ENCODE data around the gene ELP2.
A peak's percentile ranks its signal among the peaks of the same experiment; 100 is the strongest.
"Not testable (repeated sequence)": the region's sequence is repeated elsewhere in the genome, so short reads cannot be mapped to it uniquely, and the experiment has no call there.

Gene ELP2

GRCh38 chr18:36129300-36130038 is at the start of gene ELP2, which contains the start of gene SLC39A6:
Gene ELP2, plus strand, starts transcription at chr18:36129899. Its CDS starts 35 bp downstream, at chr18:36129934.
Gene SLC39A6, minus strand, starts transcription at chr18:36129340. Its CDS starts 2,333 bp downstream, at chr18:36127007.
- DNase-seq, result peak; percentile 94

- DNase-seq, result not testable (repeated sequence)
These were observed 48.6 kb upstream of the ELP2 start for GRCh38 chr18:36081118-36081517.

- DNase-seq, result no peak
These were observed 46.0 kb upstream of the ELP2 start for GRCh38 chr18:36083729-36084128.

- DNase-seq, result no peak
These were observed 44.5 kb upstream of the ELP2 start for GRCh38 chr18:36085195-36085594.

GRCh38 chr18:36086186-36086585 is 43.5 kb upstream of the ELP2 start:
- no peak for DNase-seq

GRCh38 chr18:36088256-36088655 is 41.4 kb upstream of the ELP2 start:
- no peak for DNase-seq

GRCh38 chr18:36089001-36089400 is 40.7 kb upstream of the ELP2 start:
- DNase-seq, result no peak

GRCh38 chr18:36092116-36092515 is 37.6 kb upstream of the ELP2 start:
- not testable (repeated sequence) for DNase-seq

GRCh38 chr18:36094431-36094830 is 35.3 kb upstream of the ELP2 start:
- no peak for DNase-seq

- peak; percentile 31 for DNase-seq
These were observed 33.7 kb upstream of the ELP2 start for GRCh38 chr18:36095936-36096519.

GRCh38 chr18:36096955-36097354 is 32.7 kb upstream of the ELP2 start:
- DNase-seq, result no peak

GRCh38 chr18:36099311-36099710 is 30.4 kb upstream of the ELP2 start:
- no peak for DNase-seq

- no peak for DNase-seq
These were observed 27.8 kb upstream of the ELP2 start for GRCh38 chr18:36101943-36102342.

GRCh38 chr18:36104749-36105148 is 24.9 kb upstream of the ELP2 start:
- no peak for DNase-seq

- no peak for DNase-seq
These were observed 22.2 kb upstream of the ELP2 start for GRCh38 chr18:36107477-36107876.

GRCh38 chr18:36108196-36108595 is 21.5 kb upstream of the ELP2 start:
- DNase-seq, result no peak

- no peak for DNase-seq
These were observed 21.1 kb upstream of the ELP2 start for GRCh38 chr18:36108601-36109000.

GRCh38 chr18:36109737-36110136 is 20.0 kb upstream of the ELP2 start:
- no peak for DNase-seq

- no peak for DNase-seq
These were observed 17.4 kb upstream of the ELP2 start for GRCh38 chr18:36112302-36112701.

- DNase-seq, result no peak
These were observed 15.4 kb upstream of the ELP2 start for GRCh38 chr18:36114251-36114650.

GRCh38 chr18:36114738-36115137 is 15.0 kb upstream of the ELP2 start:
- DNase-seq, result no peak

GRCh38 chr18:36116771-36117170 is 12.9 kb upstream of the ELP2 start:
- DNase-seq, result not testable (repeated sequence)

- no peak for DNase-seq
These were observed 9.4 kb upstream of the ELP2 start for GRCh38 chr18:36120297-36120696.

- no peak for DNase-seq
These were observed 4.9 kb upstream of the ELP2 start for GRCh38 chr18:36124841-36125240.

- no peak for DNase-seq
These were observed 3.0 kb upstream of the ELP2 start for GRCh38 chr18:36126668-36127067.

Measured in midbrain (tissue), 1 donor.